Activated CD8-positive, alpha-beta memory T cell treated with anti-CD3 and anti-CD28 coated beads, Interleukin-2, amount 50 U/mL, for 1 hour (primary cell): Measurements from ENCODE around the gene ANO5.
"Not testable (repeated sequence)": the region's sequence is repeated elsewhere in the genome, so short reads cannot be mapped to it uniquely, and the experiment has no call there.

Experiments
- DNase-seq: peaks from one replicate; pipeline ENCODE4 v3.0.0-alpha.2; 2020; ENCODE audit errors: extremely low read depth

Gene ANO5

GRCh38 chr11:22197139-22198005 is 4.5 kb downstream of the ANO5 start:
- DNase-seq = no peak

DNA sequence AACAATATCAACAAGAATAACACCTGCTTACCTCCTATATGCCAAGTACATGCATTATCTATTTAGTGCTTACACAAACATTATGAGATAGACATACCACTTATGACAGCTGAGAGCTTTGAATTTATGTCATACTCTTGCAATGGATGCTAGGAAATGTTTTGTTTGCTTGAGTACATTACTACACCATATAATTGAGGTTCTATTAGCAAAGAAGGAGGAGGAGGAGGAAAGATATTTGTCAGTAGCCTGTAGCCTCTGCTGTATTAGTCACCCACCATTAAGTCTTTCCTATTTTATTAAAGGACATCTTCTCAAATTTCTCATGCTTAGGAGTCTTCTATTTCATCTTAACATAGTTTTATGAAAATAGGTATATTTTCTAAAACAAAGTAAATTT is 6.4 kb downstream of the ANO5 start:
- DNase-seq = no peak

GRCh38 chr11:22203281-22203680 is 10.4 kb downstream of the ANO5 start:
- DNase-seq = no peak

DNA sequence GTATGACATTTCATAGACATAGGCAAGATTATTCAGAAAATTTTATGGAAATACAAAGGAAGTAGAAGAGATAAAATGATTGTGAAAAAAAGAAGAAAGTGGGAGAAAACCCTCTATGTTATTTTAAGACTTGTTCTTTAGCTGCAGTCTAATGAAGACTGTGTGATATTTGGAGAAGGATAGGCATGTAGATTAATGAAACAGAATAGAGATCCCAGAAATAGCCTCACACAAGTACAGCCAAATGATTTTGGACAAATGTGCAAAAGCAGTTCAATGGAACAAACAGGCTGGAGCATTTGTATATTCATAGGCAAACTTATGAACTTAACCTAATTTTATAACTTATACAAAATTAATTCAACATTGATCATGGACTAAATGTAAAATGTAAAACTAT is 14.3 kb downstream of the ANO5 start:
- no peak for DNase-seq

- DNase-seq = no peak
These were observed 15.4 kb downstream of the ANO5 start for GRCh38 chr11:22208151-22208858.

GRCh38 chr11:22216940-22217339 is 24.1 kb downstream of the ANO5 start:
- no peak for DNase-seq

- DNase-seq = no peak
These were observed 28.3 kb downstream of the ANO5 start for GRCh38 chr11:22221143-22221542.

DNA sequence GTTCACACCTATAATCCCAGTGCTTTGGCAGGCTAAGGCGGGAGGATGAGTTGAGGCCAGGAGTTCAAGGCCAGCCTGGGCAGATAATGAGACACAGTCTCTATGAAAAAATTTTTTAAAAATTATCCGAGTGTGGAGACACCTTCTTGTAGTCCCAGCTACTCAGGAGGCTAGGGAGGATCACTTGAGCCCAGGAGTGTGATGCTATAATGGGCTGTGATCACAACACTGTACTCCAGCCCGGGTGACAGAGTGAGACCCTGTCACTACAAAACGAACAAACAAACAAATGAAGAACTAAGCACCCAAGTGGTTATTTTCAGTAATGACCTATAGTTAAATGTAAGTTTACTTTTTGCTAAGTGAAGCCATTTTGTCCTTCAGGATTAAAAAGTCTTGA is 32.3 kb downstream of the ANO5 start:
- no peak for DNase-seq

GRCh38 chr11:22234743-22235142 is 41.9 kb downstream of the ANO5 start:
- no peak for DNase-seq

DNA sequence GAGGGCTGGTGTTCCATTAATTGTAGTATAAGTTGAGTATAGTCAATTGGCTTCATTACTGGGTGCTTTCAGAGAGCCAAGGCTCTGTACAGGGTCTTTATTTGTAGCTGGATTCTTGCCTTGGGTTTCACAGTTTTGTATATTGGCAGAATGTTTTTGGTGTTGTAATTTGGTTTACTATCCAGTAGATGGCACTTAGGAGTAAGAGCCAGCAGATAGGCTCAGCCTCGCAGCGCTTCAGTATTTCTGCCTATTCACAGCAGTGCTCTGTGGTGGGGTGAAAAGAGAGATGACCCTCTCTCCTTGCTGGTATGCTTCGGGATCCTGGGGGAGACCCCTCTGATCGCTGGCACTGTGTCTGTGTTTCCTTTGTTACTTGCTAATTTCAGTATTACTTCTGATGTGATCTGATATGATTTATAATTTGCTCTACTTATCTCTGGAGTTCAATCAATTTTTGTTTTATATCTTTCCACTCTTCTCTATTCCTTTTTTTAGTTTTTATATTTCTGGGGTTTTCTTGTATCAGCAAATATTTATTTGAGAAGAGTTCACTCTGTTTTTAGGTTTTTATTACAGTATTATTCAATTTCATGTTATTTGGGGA is 52.2 kb downstream of the ANO5 start:
- DNase-seq = no peak

GRCh38 chr11:22246992-22247391 is 54.1 kb downstream of the ANO5 start:
- no peak for DNase-seq

DNA sequence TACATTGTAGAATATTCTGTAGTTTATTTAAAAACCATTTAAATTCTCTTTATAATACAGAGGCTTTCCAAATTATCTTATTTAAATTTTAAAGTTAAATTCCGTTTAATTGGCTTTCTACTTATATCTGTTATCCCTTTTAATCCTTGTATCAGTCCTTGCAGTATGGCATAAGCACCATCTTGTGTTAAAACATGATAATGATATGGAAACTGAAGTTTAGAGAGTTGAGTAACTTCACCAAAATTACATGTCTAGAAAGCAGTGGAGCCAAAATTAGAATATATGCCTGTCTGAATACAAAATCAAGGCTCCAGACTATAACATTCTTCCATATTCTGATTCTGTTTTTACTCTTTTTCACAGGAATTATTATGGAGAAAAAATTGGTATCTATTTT is 57.0 kb downstream of the ANO5 start:
- DNase-seq = no peak

GRCh38 chr11:22256876-22257275 is 64.0 kb downstream of the ANO5 start:
- DNase-seq = no peak

GRCh38 chr11:22263613-22264012 is 70.7 kb downstream of the ANO5 start:
- DNase-seq = no peak

DNA sequence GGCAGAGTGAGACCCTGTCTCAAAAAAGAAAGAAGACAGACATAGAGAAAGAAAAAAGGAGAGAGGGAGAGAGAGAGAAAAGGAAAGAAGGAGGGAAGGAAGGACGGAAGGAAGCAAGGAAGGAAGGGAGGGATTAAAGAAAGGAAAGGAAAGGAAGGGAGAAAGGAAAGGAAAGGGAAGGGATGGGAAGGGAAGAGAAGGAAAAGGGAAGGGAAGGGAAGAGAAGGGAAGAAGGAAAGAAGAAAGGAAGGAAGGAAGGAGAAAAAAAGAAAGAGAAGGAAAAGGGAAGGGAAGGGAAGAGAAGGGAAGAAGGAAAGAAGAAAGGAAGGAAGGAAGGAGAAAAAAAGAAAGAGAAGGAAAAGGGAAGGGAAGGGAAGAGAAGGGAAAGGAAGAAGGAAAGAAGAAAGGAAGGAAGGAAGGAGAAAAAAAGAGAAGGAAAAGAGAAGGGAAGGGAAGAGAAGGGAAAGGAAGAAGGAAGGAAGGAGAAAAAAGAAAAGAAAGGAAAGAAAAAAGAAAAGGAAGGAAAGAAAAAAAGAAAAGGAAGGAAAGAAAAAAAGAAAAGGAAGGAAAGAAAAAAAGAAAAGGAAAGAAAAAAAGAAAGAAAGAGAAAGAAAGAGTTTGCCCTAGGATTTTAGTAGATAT is 76.2 kb downstream of the ANO5 start:
- not testable (repeated sequence) for DNase-seq

DNA sequence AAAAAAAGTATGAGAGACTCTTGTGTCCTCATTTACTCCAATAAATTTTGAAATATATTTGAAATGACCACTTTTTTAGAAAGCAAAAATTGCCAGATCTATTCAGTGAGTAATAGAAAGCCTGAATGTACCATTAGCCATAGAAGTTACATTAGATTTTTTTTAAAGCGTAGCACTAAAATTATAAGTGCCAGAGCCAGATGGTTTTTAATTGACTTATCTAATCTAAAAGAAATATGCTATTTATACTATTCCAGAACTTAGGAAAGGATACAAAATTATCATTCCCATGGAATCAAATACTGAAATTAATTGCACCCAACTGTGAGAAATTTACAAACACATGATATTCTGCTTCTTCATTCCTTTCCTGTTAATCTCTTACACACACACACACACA is 80.9 kb downstream of the ANO5 start:
- no peak for DNase-seq

DNA sequence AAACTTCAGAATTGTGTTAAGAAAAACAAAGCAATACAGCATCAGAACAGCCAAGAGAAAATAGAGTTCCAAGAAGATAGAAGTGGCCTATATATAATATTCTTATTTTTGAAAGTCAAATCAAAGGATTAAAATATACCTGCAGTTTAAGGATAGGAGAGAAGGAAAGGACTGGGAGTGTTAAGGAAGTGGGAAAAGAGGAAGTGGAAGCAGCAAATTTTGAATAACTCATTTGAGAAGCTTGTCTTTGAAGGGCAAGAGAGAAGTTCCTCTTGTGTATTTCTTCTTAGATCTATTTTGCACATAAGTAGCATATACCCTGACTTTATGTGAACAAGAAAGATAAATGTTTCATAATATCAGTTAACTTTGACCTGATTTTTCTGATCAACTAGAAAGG is 82.7 kb downstream of the ANO5 start:
- DNase-seq = no peak

GRCh38 chr11:22276535-22276934 is 83.7 kb downstream of the ANO5 start:
- DNase-seq = no peak

DNA sequence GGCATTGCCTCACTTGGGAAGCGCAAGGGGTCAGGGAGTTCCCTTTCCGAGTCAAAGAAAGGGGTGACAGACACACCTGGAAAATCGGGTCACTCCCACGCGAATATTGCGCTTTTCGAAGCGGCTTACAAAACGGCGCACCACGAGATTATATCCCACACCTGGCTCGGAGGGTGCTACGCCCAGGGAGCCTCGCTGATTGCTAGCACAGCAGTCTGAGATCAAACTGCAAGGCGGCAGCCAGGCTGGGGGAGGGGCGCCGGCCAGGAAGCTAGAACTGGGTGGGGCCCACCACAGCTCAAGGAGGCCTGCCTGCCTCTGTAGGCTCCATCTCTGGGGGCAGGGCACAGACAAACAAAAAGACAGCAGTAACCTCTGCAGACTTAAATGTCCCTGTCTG is 92.1 kb downstream of the ANO5 start:
- DNase-seq = not testable (repeated sequence)

- no peak for DNase-seq
These were observed 109.5 kb downstream of the ANO5 start for GRCh38 chr11:22302368-22302767.

DNA sequence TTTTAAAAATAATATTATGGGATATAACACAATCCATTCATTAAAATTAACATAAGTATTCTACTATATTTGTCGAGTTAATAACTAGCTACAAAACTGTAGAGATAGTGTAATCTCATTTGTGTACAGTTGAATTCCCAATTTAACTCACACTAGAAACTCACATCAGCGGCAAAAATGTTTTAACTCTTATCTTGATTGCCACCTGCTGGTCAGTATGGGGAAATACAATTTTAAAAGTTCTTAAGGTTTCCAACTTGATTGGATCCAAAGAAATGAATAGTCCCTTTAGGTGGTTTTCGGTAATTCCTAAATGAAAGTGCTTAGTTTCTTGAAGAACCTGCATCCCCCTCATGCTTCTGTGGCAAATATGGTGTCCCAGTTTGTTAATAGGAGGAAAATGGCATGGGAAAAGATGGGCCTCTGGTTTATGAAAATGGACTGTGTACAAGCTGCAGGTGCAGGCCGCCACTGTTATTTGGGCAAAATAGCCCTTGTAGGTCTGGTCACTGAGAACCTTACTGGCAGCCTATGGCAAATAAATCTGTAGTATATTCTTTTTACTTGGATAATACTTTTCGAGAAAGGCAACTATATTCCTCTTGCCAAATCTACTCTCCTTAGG is 111.6 kb downstream of the ANO5 start:
- no peak for DNase-seq

DNA sequence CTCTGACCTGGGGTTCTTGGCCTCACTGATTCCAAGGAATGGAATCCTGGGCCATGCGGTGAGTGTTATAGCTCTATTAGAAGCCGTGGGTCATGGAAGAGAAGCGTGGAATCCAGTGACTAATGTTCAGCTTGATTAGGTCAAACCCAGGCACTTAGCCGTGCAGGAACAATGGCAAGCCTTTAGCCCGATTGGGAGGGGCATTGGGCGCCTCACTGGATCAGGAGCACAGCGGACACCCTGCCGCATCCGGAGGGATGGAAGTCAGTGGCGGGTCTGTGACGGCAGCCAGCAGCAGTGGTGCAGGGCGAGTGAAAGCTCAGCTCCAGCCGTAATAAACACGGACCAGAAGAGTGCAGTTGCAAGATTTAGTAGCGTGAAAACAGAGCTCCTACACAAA is 124.8 kb downstream of the ANO5 start:
- no peak for DNase-seq
